IMR-90 (cell line): ENCODE data around the gene NTPCR.

Experiments
- CEBPB ChIP-seq: IDR thresholded peaks from 2 replicates; pipeline ENCODE4 v1.6.1; 2012; ENCODE audit warnings: low read depth, low read length, improper control_type of control experiment
- POLR2A ChIP-seq: IDR thresholded peaks from 2 replicates; pipeline ENCODE4 v1.6.1; 2012; ENCODE audit warnings: mild to moderate bottlenecking, low read depth, low read length
- TF ChIP-seq, protein P1 (sequence below): conservative IDR thresholded peaks from 2 replicates; pipeline ENCODE4 v1.5.1; 2012; ENCODE audit warnings: mild to moderate bottlenecking, low read depth, low read length, improper control_type of control experiment

DNA sequence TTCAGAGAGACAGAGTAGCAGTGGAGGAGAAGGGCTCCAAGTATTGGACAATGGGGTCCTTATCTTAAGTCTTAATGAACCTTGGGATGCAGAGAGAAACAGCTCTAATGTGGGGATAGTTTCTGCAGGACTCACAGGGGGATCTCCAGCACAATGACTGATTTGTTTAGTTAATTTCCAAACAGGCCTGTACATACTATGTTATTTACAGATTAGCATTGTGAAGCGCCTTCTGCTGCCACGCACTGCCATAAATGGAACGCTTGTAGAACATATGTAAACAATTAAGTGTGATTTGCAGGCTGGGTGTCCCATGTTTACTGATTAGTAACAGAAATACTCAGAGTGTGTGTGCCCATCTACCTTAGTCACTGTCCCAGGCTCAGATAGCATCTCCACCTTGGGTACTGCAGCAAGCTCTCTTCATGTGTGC is 56.1 kb downstream of the NTPCR start:
- TF ChIP-seq, protein P1, sequence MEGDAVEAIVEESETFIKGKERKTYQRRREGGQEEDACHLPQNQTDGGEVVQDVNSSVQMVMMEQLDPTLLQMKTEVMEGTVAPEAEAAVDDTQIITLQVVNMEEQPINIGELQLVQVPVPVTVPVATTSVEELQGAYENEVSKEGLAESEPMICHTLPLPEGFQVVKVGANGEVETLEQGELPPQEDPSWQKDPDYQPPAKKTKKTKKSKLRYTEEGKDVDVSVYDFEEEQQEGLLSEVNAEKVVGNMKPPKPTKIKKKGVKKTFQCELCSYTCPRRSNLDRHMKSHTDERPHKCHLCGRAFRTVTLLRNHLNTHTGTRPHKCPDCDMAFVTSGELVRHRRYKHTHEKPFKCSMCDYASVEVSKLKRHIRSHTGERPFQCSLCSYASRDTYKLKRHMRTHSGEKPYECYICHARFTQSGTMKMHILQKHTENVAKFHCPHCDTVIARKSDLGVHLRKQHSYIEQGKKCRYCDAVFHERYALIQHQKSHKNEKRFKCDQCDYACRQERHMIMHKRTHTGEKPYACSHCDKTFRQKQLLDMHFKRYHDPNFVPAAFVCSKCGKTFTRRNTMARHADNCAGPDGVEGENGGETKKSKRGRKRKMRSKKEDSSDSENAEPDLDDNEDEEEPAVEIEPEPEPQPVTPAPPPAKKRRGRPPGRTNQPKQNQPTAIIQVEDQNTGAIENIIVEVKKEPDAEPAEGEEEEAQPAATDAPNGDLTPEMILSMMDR, result no peak
- TF ChIP-seq POLR2A, result no peak
- no peak for TF ChIP-seq CEBPB
